NCI-H1694 treated with DMSO at 0.1 percent for 48 hours (cell line): Measurements from ENCODE around the gene ZCCHC7.

Source experiments
- DNase-seq: peaks from one replicate; lab custom pipeline; 2025; lab: John Stamatoyannopoulos, UW

The ZCCHC7 gene

GRCh38 chr9:37339923-37340322 lies 219.5 kb downstream of the ZCCHC7 start:
- no peak for DNase-seq

GRCh38 chr9:37340961-37341360 lies 220.6 kb downstream of the ZCCHC7 start:
- DNase-seq = no peak

- DNase-seq = no peak
Observed at GRCh38 chr9:37341704-37342103, 221.3 kb downstream of the ZCCHC7 start.

GRCh38 chr9:37342493-37342892 lies 222.1 kb downstream of the ZCCHC7 start:
- no peak for DNase-seq

- DNase-seq = no peak
Observed at GRCh38 chr9:37342895-37343294, 222.5 kb downstream of the ZCCHC7 start.

- DNase-seq = no peak
Observed at GRCh38 chr9:37343724-37344123, 223.3 kb downstream of the ZCCHC7 start.

GRCh38 chr9:37345038-37345437 lies 224.7 kb downstream of the ZCCHC7 start:
- DNase-seq = no peak

- DNase-seq = no peak
Observed at GRCh38 chr9:37348917-37349316, 228.5 kb downstream of the ZCCHC7 start.

- DNase-seq = no peak
Observed at GRCh38 chr9:37350486-37351190, 230.3 kb downstream of the ZCCHC7 start.

GRCh38 chr9:37353791-37354190 lies 233.4 kb downstream of the ZCCHC7 start:
- no peak for DNase-seq

- no peak for DNase-seq
Observed at GRCh38 chr9:37362430-37362829, 242.1 kb downstream of the ZCCHC7 start.

GRCh38 chr9:37363124-37363523 lies 242.8 kb downstream of the ZCCHC7 start:
- DNase-seq = no peak

- no peak for DNase-seq
Observed at GRCh38 chr9:37364136-37364535, 243.8 kb downstream of the ZCCHC7 start.

- DNase-seq = no peak
Observed at GRCh38 chr9:37364751-37365360, 244.5 kb downstream of the ZCCHC7 start.

GRCh38 chr9:37369671-37370070 lies 249.3 kb downstream of the ZCCHC7 start:
- no peak for DNase-seq

- DNase-seq = no peak
Observed at GRCh38 chr9:37370282-37370681, 249.9 kb downstream of the ZCCHC7 start.

GRCh38 chr9:37370968-37371563 lies 250.7 kb downstream of the ZCCHC7 start:
- no peak for DNase-seq

- DNase-seq = no peak
Observed at GRCh38 chr9:37371565-37372464, 251.4 kb downstream of the ZCCHC7 start.

- no peak for DNase-seq
Observed at GRCh38 chr9:37372839-37373238, 252.5 kb downstream of the ZCCHC7 start.

- no peak for DNase-seq
Observed at GRCh38 chr9:37373621-37374020, 253.2 kb downstream of the ZCCHC7 start.

- no peak for DNase-seq
Observed at GRCh38 chr9:37374892-37375291, 254.5 kb downstream of the ZCCHC7 start.
